Measurements from ENCODE around the gene FAM168B. TPM values are rescaled to one million over a fixed set of nuclear protein-coding genes. Genes with fewer than 3 reads are reported as not detected.

Gene FAM168B
- polyA plus RNA-seq, 1 donor, result 71.6 TPM

DNA sequence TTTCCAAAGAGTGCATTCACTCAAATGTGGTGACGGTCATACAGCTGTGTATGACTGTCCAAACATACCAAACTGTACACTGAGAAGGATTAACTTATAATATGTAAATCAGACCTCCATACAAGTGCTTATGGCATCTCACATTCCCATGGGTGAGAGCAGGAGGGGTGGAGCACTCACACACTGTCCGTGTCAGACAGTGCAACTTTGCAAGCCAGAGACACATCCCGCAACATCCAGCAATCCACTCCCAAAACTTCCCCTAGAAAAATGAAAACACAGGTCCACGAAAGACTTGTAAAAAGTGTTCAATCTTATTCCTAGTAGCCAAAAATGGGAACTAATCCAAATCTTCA is 36.4 kb downstream of the FAM168B start:
- no peaks in the 10 kb centered on the region for H3K27me3 ChIP-seq (ENCODE audit: control insufficient read depth, insufficient read depth, low read length)
- no peak overlapping the region for H3K27ac ChIP-seq (ENCODE audit: low read length)
- no CpG with 5 or more reads among the region's 4 CpGs for WGBS (ENCODE audit: insufficient coverage, low lambda C conversion rate)
- no peaks in the 10 kb centered on the region for H3K4me1 ChIP-seq (ENCODE audit: control insufficient read depth, insufficient read depth, low read length)
- H3K4me3 ChIP-seq (ENCODE audit: low read length), result no peak overlapping the region
- peaks cover 75% of the 10 kb centered on the region for H3K36me3 ChIP-seq (ENCODE audit: control insufficient read depth, insufficient read depth, low read length)
- no peak for DNase-seq
- H3K9me3 ChIP-seq (ENCODE audit: control insufficient read depth, low read depth, low read length), result no peaks in the 10 kb centered on the region

DNA sequence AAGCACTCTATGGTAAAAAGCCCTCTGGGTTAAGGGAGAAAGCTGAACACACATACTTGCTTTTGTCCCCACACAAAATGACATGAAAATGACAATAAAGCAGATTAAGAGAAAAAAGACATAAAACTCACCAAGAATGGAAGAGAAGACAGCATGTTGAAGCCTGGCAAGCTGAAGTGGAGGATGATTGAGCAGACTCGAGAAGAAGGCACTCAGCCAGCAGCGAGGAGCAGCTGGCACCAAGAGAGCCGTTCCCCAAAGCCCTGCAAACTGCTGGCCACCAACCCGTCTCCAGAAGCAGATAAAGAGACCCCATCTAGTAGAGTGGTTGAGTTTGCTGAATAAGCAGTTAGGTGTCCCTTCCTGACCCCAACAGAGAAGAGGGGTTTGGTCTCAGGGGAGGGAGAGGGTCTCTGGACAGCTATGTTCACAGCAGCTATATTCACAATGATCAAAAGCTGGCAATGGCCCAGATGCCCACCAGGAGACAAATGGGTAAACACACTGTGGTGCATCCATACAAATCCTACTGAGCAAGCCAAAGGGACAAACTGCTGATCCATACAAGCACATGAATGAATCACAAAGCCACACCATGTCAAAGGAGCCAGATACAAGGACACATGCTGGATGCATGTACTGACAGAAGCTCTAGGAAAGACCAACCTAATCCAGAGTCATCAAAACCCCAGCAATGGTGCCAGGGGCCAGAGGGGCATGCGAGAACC is 36.9 kb downstream of the FAM168B start:
- Histone ChIP-seq H3K27me3 (ENCODE audit: control insufficient read depth, insufficient read depth, low read length) (no peaks in the 10 kb centered on the region), H3K4me3 (ENCODE audit: low read length) (no peak overlapping the region), H3K36me3 (ENCODE audit: control insufficient read depth, insufficient read depth, low read length) (peaks cover 77% of the 10 kb centered on the region), H3K27ac (ENCODE audit: low read length) (no peak overlapping the region), H3K9me3 (ENCODE audit: control insufficient read depth, low read depth, low read length) (no peaks in the 10 kb centered on the region), H3K4me1 (ENCODE audit: control insufficient read depth, insufficient read depth, low read length) (no peaks in the 10 kb centered on the region)
- no peak for DNase-seq
- WGBS (ENCODE audit: insufficient coverage, low lambda C conversion rate), result no CpG with 5 or more reads among the region's 5 CpGs

DNA sequence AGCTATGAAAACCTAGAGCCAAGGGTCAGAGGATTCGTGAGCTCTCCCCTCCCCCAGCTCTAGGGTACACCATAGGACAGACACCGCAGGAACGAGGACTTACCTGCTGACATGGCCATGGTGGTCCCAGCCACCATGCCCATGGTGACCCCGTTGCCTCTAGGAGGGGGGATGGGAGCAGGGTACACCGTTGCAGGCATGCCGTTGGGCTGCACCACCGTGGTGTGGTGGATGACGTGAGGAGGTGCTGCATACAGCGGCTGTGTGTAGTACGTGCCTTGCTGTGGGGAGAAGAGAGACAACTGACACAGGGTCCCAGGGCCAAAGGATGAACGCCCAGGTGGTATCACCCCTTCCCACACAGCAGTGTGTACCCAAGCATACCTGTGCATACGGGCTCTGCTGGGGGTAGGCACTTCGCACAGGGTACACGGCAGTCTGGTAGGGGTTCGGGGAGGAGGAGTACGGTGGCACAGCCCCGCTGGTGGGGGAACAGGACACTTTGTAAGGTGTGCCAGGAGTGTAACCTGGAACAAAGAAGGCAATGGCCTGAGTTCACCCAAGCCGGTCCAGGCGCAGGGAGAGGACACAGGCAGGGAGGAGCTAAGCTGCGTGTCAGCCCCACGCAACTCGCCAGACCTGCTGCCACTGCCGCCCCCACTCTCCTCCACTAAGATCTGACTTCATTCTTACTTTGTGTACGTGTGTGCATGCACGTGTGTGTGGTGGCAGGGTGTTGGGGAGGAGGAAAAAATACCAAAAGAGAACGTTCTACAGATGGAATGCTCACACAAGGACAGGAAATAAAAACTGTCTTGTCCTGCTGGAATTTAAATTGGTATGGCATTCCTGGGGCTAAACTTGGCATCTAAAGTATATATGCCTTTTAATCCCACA is 37.8 kb downstream of the FAM168B start:
- peaks cover 82% of the 10 kb centered on the region for H3K36me3 ChIP-seq (ENCODE audit: control insufficient read depth, insufficient read depth, low read length)
- no peaks in the 10 kb centered on the region for H3K4me1 ChIP-seq (ENCODE audit: control insufficient read depth, insufficient read depth, low read length)
- H3K27ac ChIP-seq (ENCODE audit: low read length), result no peak overlapping the region
- no peaks in the 10 kb centered on the region for H3K27me3 ChIP-seq (ENCODE audit: control insufficient read depth, insufficient read depth, low read length)
- WGBS (ENCODE audit: insufficient coverage, low lambda C conversion rate), result 100% methylated on average over 1 of the region's 26 CpGs
- H3K4me3 ChIP-seq (ENCODE audit: low read length), result no peak overlapping the region
- DNase-seq, result no peak
- H3K9me3 ChIP-seq (ENCODE audit: control insufficient read depth, low read depth, low read length), result no peaks in the 10 kb centered on the region

DNA sequence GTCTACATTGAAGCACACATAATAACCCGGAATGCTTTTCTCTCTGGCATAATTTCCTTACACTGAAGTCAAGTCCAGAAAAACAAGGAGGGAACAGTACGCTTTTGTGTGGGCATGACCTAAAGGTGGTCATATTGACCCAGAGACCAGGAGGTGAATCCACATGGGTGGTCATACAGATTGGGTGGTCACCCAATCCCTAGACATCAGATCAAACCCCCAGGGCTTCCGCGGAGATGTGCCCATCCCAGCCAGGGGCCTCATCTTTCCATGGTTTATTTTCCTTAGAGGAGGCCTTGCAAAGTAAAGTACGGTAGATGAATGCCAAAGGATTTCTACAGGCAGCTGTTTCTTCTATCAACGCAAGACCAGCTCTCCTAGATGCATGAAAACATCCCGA is 38.8 kb downstream of the FAM168B start:
- no peak for DNase-seq
- Histone ChIP-seq H3K9me3 (ENCODE audit: control insufficient read depth, low read depth, low read length) (no peaks in the 10 kb centered on the region), H3K4me3 (ENCODE audit: low read length) (no peak overlapping the region), H3K27ac (ENCODE audit: low read length) (no peak overlapping the region), H3K27me3 (ENCODE audit: control insufficient read depth, insufficient read depth, low read length) (no peaks in the 10 kb centered on the region), H3K4me1 (ENCODE audit: control insufficient read depth, insufficient read depth, low read length) (no peaks in the 10 kb centered on the region), H3K36me3 (ENCODE audit: control insufficient read depth, insufficient read depth, low read length) (peaks cover 85% of the 10 kb centered on the region)
- WGBS (ENCODE audit: insufficient coverage, low lambda C conversion rate), result no CpG with 5 or more reads among the region's 7 CpGs

DNA sequence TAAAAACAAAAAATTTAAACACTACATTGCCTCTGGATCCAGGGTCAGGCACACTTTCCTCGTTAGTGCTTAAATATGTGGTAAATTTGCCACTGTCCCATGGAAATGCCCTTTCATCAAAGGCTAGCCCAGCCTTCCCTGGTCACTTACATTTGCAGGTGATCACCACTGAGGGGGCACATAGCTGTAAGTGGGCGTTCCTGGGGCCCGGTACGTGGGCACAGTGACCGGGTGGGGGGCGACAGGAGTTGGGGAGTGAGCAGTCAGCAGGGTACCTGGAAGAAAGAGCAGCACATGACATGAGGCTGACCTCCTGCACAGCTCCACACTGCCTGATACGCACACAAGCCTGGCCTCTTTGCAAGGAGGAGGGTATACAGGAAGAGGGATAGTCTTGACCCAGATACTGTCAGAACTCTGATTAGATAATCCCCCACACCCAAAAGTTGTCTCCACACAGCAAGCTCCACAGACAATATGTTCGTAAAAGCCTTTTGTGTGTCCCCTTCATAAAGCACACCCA is 40.5 kb downstream of the FAM168B start:
- no peak overlapping the region for H3K4me3 ChIP-seq (ENCODE audit: low read length)
- no peak overlapping the region for H3K27ac ChIP-seq (ENCODE audit: low read length)
- DNase-seq, result no peak
- H3K4me1 ChIP-seq (ENCODE audit: control insufficient read depth, insufficient read depth, low read length), result no peaks in the 10 kb centered on the region
- WGBS (ENCODE audit: insufficient coverage, low lambda C conversion rate), result no CpG with 5 or more reads among the region's 8 CpGs
- H3K36me3 ChIP-seq (ENCODE audit: control insufficient read depth, insufficient read depth, low read length), result peaks cover 84% of the 10 kb centered on the region
- no peaks in the 10 kb centered on the region for H3K27me3 ChIP-seq (ENCODE audit: control insufficient read depth, insufficient read depth, low read length)
- no peaks in the 10 kb centered on the region for H3K9me3 ChIP-seq (ENCODE audit: control insufficient read depth, low read depth, low read length)

DNA sequence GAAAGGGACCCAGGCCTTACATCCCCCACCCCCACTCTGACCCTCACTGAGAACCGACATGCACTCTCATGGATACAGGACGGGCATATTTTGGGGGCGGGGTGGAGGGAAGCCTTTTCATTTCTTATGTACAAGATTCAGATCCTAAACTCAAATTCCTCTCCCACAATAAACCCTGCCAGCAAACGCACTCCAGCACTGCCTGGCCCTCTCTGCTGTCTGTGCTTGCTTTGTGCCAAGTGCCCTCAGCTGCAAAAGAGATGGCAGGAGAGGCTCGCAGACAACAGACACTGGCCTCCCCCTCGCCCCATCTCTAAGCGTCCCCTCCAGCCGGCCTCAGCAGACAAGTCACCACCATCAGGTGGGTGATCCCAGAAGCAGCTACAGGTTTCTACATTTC is 42.4 kb downstream of the FAM168B start:
- H3K9me3 ChIP-seq (ENCODE audit: control insufficient read depth, low read depth, low read length), result no peaks in the 10 kb centered on the region
- H3K27ac ChIP-seq (ENCODE audit: low read length), result no peak overlapping the region
- no peaks in the 10 kb centered on the region for H3K27me3 ChIP-seq (ENCODE audit: control insufficient read depth, insufficient read depth, low read length)
- no peak overlapping the region for H3K4me3 ChIP-seq (ENCODE audit: low read length)
- no peaks in the 10 kb centered on the region for H3K4me1 ChIP-seq (ENCODE audit: control insufficient read depth, insufficient read depth, low read length)
- peaks cover 86% of the 10 kb centered on the region for H3K36me3 ChIP-seq (ENCODE audit: control insufficient read depth, insufficient read depth, low read length)
- WGBS (ENCODE audit: insufficient coverage, low lambda C conversion rate), result no CpG with 5 or more reads among the region's 8 CpGs
- no peak for DNase-seq

DNA sequence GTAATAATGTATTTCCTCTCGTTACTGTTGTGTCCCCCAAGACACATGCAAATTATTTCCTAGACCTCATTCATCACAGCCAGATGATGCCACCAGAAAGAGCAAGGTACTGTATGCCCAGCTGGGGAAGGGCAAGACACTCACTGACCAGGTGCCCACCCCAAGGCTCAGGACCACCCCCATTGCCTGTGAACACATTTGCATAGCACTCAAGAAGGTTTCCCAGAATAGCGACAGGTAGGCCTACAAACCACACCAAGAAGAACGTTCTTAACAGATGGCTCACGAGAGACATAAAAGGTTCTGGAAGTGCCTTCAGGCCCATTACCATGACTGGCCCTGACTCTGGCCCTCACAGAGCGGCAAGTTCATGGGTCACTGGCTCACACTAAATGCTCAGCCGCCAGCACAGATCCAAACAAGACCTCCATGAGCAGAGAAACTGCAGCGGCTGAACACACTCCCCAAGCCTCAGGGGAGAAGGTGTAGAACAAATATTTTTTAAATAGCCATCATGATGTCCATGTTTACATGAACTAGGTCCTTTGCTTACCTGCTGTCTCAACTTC is 44.0 kb downstream of the FAM168B start:
- Histone ChIP-seq H3K27ac (ENCODE audit: low read length) (no peak overlapping the region), H3K4me3 (ENCODE audit: low read length) (no peak overlapping the region), H3K9me3 (ENCODE audit: control insufficient read depth, low read depth, low read length) (no peaks in the 10 kb centered on the region), H3K27me3 (ENCODE audit: control insufficient read depth, insufficient read depth, low read length) (no peaks in the 10 kb centered on the region), H3K36me3 (ENCODE audit: control insufficient read depth, insufficient read depth, low read length) (peaks cover 74% of the 10 kb centered on the region), H3K4me1 (ENCODE audit: control insufficient read depth, insufficient read depth, low read length) (no peaks in the 10 kb centered on the region)
- WGBS (ENCODE audit: insufficient coverage, low lambda C conversion rate), result 67% methylated on average over 1 of the region's 7 CpGs
- no peak for DNase-seq

DNA sequence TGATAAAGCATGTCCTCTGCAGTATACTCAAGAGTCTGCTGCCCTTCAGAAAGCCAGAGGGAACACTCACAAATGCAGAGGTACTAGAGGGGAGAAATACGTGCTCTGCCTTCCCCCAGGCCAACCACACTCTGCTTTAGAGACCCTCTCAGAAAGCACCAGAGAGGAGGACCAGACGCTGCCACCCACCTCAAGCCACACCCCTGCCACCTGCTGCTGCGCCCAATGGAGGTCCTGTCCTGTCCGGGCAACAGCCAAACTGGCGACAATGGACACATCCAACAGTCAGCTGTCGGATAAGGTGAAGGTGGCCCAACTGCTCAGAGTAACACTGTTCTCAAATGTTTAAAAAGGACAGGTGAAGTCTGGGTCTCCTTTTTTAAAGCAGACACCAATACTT is 44.6 kb downstream of the FAM168B start:
- no peak for DNase-seq
- no peaks in the 10 kb centered on the region for H3K9me3 ChIP-seq (ENCODE audit: control insufficient read depth, low read depth, low read length)
- WGBS (ENCODE audit: insufficient coverage, low lambda C conversion rate), result no CpG with 5 or more reads among the region's 6 CpGs
- H3K4me3 ChIP-seq (ENCODE audit: low read length), result no peak overlapping the region
- no peaks in the 10 kb centered on the region for H3K4me1 ChIP-seq (ENCODE audit: control insufficient read depth, insufficient read depth, low read length)
- H3K27me3 ChIP-seq (ENCODE audit: control insufficient read depth, insufficient read depth, low read length), result no peaks in the 10 kb centered on the region
- peaks cover 69% of the 10 kb centered on the region for H3K36me3 ChIP-seq (ENCODE audit: control insufficient read depth, insufficient read depth, low read length)
- H3K27ac ChIP-seq (ENCODE audit: low read length), result no peak overlapping the region

DNA sequence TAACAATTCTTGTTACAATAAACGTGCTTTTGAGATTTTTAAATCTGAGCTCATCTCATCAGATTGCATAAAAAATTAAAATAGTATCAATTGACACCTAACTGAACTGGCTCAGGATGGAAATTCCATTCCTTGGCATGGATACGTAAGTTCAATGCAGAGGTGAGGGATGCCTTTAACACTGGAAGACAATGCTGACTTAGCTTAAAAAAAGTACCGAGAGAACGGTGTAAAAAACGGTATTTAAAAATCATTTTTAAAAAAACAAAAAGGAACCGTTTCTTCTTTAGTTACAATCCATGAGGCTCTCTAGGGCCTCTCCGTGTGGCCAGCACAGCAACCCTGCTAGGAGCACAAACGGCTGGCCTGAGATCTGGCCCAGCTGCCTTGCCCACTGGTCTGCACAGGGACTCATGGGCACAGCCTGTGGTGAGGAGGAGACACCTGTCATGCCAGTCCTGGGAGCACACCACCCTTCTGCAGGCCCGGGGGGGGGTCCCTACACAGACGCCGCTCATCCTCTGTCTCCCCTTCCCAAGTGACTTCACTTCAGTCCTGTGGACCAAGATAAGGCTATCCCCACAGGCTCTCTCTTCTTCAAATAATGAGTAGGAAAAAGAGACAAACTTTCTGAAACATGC is 45.2 kb downstream of the FAM168B start:
- no peaks in the 10 kb centered on the region for H3K27me3 ChIP-seq (ENCODE audit: control insufficient read depth, insufficient read depth, low read length)
- no peaks in the 10 kb centered on the region for H3K9me3 ChIP-seq (ENCODE audit: control insufficient read depth, low read depth, low read length)
- H3K27ac ChIP-seq (ENCODE audit: low read length), result no peak overlapping the region
- no peak for DNase-seq
- no peaks in the 10 kb centered on the region for H3K4me1 ChIP-seq (ENCODE audit: control insufficient read depth, insufficient read depth, low read length)
- WGBS (ENCODE audit: insufficient coverage, low lambda C conversion rate), result no CpG with 5 or more reads among the region's 11 CpGs
- peaks cover 65% of the 10 kb centered on the region for H3K36me3 ChIP-seq (ENCODE audit: control insufficient read depth, insufficient read depth, low read length)
- no peak overlapping the region for H3K4me3 ChIP-seq (ENCODE audit: low read length)

Measured in large intestine (tissue), 3 donors.